NCI-H2107 treated with DMSO at 0.1 percent for 48 hours (cell line): ENCODE measurements around the gene CASKIN2.

Experiments
- DNase-seq: peaks from one replicate; lab custom pipeline; 2025; ENCODE audit not compliant: unreplicated experiment; lab: John Stamatoyannopoulos, UW

CASKIN2 gene

GRCh38 chr17:75547091-75547490 lies 31.8 kb upstream of the CASKIN2 start:
- DNase-seq, result no peak

DNA sequence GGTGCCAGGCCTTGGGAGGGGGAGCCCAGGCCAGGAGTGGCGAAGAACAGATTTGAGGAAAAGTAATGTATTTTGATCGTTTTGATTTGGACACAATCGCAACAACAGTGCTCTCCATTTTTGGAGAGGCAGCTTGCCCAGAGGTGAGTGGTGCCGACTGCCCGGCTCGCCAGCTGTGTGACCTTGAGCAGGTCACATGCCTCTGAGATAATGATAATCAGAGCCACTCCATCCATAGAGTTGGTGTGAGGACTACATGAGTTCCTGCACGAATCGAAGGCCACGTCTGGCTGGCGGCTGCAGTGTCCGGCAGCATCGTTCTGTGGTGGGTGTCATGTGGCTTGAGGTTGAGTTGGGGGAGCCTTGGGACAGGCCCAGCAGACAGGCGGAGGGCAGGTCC lies 30.8 kb upstream of the CASKIN2 start:
- no peak for DNase-seq

- no peak for DNase-seq
Observed at GRCh38 chr17:75544250-75544649, 28.9 kb upstream of the CASKIN2 start.

GRCh38 chr17:75542728-75543336 lies 27.5 kb upstream of the CASKIN2 start:
- DNase-seq, result no peak

DNA sequence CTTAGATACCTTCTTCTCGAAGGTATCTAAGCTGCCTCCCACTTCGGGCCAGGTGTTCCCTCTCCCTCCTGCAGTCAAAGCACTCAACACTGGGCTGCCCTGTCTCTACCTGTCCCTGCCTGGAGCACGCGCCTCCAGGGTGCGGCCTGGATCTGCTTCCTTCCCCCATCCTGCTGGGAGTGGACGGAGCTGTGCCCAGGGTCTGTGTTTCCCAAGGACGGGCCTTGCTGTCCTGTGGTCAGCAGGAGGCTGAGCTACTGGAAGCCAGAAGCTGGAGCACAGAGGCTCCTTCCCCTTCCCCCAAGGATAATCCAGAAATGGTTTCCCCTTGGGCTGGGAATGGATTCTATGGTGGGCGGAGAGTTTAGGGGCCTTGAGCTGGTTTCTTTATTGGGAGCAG lies 26.9 kb upstream of the CASKIN2 start:
- DNase-seq, result no peak

DNA sequence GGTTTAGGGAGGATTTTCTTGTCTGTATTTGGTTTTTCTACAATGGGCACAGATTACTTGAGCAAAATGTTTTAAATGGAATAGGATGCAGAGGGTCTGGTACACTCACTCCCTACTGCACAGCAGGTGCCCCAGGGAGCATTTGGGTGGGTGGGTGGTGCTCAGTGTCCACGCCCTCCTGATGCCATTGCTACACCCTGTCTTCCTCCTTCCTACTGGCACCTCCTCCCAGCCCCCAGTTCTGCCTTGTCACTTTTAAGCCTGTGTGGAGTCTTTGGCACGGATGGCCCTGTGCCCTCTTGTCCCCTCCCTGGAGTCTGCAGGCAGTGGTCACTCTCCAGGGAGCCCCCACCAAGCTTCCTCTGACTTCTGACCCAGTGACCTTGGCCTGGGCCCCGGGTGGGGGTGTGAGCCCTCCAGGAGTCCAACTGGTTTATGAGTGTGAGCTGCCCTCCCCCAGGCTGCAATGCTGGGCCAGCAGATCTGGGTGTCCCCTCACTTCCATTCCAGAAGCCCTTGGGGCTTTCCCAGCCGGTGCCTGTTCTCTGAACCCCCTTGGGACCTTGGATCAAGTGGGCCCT lies 25.7 kb upstream of the CASKIN2 start:
- no peak for DNase-seq

GRCh38 chr17:75539967-75540729 lies 24.8 kb upstream of the CASKIN2 start:
- DNase-seq, result no peak

- DNase-seq, result no peak
Observed at GRCh38 chr17:75536366-75536765, 21.0 kb upstream of the CASKIN2 start.

GRCh38 chr17:75535871-75536270 lies 20.5 kb upstream of the CASKIN2 start:
- no peak for DNase-seq

DNA sequence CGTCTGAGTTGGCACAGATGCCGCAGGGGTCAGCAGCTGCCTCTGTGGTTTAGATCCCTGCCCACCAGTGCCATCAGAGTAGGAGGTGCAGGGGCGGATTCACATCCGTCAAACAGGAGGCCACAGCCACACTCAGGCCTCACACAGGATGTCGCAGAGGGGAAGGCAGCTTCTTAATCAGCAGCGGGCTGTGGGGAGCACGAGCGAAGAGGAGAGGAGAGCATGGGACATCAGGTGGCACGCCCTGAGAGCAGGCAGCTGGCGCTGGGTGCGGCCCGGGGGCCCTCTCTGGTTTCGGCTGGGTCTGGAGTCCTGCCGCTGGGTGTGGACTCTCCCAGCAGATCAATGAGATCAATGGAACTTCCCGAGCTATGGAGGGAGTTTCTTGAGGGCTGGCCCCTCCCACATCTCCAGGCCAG lies 19.8 kb upstream of the CASKIN2 start:
- DNase-seq, result no peak

DNA sequence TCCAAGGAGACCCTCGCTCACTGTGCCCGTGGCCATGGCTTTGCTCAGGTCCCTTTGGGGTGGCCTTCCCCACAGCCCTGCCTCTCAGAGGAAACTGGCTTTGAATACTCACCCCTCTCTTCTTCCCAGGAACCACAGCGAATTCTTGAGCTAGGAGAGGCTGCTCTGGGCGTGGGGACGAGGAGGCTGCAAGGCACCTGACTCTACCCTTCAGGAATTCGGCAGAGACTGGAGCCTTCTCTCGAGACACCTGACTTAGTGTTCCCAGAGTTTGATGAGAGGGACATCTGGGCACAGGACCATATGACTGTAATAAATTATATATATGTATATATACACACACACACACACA lies 16.4 kb upstream of the CASKIN2 start:
- no peak for DNase-seq

DNA sequence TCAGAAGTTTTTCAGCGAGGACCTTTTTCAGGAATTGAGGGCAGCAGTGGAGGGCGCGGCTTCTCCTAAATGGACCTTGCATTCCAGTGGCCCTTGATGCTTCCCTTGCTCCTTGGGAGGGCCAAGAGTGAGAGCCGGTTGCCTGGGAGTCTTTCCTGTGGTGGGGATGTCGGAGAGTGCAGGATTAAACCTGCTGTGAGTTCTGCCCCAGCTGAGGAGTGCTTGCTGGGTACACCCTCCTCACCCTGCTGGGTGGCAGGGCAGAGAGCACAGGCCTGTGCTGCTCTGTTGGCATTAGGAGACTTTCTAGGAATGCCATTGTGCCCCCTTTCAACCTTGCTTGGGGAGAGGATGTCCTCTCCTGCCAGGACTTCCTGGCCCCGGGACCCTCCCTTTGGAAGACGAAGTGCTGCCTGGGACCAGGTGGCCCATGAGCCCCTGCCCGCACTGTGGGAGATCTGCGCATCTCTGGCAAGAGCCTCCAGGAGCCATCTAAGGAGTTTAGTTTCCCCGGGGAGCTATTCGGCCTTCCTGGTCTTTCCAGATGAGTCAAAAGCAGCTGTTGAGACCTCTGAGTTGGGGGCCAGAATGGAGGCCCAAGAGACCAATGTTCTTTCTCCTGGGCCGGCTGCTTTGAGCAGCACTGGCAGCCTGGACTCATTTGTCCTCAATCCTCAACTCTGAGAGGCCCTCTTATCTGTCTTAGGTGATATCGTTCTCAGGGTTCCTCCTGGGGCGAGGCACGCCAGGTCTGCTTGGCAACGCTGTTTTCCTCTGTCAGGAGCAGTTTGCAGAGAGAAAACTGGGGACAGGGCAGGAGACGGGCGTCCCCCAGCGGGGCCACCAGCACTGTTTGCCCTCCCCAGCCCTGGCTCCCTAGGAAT lies 15.7 kb upstream of the CASKIN2 start:
- no peak for DNase-seq

DNA sequence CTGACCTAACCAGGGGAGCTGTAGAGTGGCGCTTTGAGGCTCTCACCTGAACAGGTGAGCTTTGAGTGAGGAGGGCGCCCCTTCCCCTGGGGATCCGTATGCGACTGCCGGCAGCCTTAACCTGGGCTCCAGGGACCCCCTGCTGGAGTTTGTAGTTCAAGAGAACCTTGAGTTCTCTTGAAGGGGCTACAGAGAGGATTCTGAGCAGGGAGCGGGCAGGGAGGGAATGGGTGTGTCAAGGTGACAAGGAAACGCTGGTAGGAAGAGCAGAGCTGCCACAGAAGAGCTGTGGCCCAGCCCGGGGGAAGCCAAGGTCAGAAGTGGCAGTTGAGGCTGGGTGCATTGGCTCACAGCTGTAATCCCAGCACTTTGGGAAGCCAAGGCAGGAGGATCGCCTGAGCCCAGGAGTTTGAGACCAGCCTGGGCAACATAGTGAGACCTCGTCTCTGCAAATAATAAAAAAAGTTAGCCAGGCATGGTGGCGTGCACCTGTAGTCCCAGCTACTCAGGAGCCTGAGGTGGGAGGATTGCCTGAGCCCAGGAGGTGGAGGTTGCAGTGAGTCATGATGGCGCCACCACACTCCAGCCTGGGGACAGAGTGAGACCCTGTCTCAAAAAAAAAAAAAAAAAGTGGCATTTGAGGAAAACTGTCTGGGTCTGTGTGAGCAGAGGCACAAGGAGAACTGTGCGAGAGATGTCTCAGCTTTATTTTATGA lies 11.4 kb upstream of the CASKIN2 start:
- no peak for DNase-seq

GRCh38 chr17:75525806-75526554 lies 10.6 kb upstream of the CASKIN2 start:
- DNase-seq, result no peak

DNA sequence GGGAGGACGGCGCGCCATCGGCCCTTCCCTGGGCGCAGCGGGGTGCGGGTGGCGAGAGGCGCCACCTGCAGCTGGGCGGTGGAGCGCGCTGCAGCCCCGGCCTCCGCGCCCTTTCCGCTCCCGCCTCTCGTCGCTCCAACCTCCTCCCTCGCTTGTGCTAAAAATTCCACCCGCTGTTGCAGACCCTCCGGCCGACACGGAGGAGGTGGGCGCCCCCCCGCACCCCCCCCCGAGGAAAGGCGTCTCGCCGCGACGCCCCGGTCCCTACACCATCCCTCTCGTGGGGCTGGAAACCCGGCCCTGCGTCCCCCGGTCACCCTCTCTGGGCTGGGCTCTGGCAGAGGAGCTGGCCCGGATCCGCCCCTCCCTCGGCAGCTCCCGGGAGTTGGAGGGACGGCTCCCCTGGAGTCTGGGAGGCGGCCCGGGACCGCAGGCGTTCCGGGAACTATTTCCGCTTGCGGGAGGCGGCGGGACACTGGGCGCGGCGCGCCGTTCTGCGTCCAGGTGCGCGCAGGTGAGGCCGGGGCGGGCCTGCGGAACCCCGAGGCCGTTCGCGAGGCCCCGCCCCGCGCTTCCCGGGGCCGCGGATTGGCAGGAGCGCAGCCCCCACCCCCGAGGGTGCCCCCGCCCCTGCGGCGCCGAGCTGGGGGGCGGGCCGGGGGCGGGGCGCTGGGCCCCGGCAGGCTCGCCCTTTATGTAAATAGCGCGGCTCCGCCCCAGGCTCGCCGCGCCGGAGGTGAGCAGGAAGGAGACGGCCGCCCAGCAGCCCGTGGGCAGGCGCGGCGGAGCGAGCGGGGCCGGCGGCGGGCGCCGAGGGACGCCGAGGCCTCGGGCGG lies 9.9 kb upstream of the CASKIN2 start, which contains the start of gene LLGL2:
Gene LLGL2 (plus strand): TSS at position 728 of the 836 bp plus-strand sequence. CDS start 17,730 bp downstream, outside the sequence.
- DNase-seq, result peak; percentile 57

DNA sequence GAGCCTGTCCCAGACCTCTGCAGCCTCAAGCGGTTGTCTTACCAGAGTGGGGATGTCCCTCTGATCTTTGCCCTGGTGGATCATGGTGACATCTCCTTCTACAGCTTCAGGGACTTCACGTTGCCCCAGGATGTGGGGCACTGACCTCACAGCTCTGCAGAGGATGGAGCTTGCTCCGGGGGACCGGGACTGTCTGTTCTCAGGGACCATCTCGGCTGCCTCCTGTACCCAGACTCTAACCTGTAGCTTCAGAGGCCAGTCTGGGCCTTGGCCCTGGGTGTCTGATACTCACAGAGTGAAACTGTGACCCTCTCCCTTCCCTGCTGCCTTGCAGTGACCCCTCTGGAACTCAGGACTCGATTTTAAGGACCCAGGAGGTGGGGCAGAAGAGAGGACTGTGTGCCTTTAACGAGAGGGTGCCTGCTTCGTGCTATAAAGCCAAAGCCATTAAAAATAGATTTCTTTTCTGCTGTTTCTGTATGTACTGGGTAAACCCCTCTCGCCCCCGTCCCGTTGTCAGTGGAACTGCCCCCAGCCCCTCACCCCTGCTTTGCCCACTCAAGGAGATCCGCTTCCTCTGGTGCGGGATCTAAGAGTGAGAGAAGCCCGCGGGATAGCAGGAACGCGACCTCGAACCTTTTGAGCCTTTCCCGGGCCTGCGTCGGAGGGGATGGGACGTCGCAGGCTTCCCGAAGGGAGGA lies 9.1 kb upstream of the CASKIN2 start:
- no peak for DNase-seq

DNA sequence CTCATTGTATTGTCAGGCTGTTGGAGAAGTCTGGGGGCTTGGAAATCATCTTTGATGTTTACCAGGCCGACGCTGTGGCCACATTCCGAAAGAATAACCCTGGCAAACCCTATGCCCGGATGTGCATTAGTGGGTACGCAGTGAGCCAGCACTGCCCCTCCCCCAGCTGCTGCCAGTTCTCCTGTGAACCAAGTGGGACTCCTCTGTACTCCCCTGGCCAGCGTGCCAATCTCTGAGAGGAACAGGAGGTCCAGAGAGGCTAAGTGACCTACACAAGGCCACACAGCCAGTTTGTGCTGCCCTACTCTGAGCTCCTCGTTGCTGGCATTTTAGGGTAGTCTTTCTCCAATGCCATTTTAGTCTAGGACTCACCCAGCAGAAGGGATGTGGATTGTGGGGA lies 8.3 kb upstream of the CASKIN2 start:
- DNase-seq, result no peak

- DNase-seq, result no peak
Observed at GRCh38 chr17:75521951-75522727, 6.8 kb upstream of the CASKIN2 start.
